HG03460 (cell line): ENCODE results near the gene KCNH5.
"Not testable (repeated sequence)": the region's sequence is repeated elsewhere in the genome, so short reads cannot be mapped to it uniquely, and the experiment has no call there.

Experiments used
- ATAC-seq: cut with Tn5 transposase; IDR thresholded peaks from one replicate; pipeline ENCODE4 v1.9.1; 2021; ENCODE audit not compliant: unreplicated experiment

KCNH5 gene

GRCh38 chr14:62894736-62895135, 150.5 kb downstream of the KCNH5 start:
- no peak for ATAC-seq

GRCh38 chr14:62889364-62889763, 155.9 kb downstream of the KCNH5 start:
- no peak for ATAC-seq

- no peak for ATAC-seq
Observed at GRCh38 chr14:62886461-62886860, 158.8 kb downstream of the KCNH5 start.

- no peak for ATAC-seq
Observed at GRCh38 chr14:62885451-62885850, 159.8 kb downstream of the KCNH5 start.

GRCh38 chr14:62882967-62883366, 162.3 kb downstream of the KCNH5 start:
- no peak for ATAC-seq

- no peak for ATAC-seq
Observed at GRCh38 chr14:62866376-62866775, 178.9 kb downstream of the KCNH5 start.

GRCh38 chr14:62864588-62864987, 180.7 kb downstream of the KCNH5 start:
- ATAC-seq: no peak

- not testable (repeated sequence) for ATAC-seq
Observed at GRCh38 chr14:62858011-62858410, 187.2 kb downstream of the KCNH5 start.

GRCh38 chr14:62854951-62855350, 190.3 kb downstream of the KCNH5 start:
- ATAC-seq: no peak

GRCh38 chr14:62847168-62847567, 198.1 kb downstream of the KCNH5 start:
- ATAC-seq: no peak

- no peak for ATAC-seq
Observed at GRCh38 chr14:62844546-62844945, 200.7 kb downstream of the KCNH5 start.

- ATAC-seq: no peak
Observed at GRCh38 chr14:62824086-62824485, 221.2 kb downstream of the KCNH5 start.

- no peak for ATAC-seq
Observed at GRCh38 chr14:62819931-62820330, 225.3 kb downstream of the KCNH5 start.

- no peak for ATAC-seq
Observed at GRCh38 chr14:62807636-62808035, 237.6 kb downstream of the KCNH5 start.

GRCh38 chr14:62800577-62800976, 244.7 kb downstream of the KCNH5 start:
- no peak for ATAC-seq

- ATAC-seq: no peak
Observed at GRCh38 chr14:62796431-62796830, 248.8 kb downstream of the KCNH5 start.

- ATAC-seq: no peak
Observed at GRCh38 chr14:62792578-62792977, 252.7 kb downstream of the KCNH5 start.

- ATAC-seq: not testable (repeated sequence)
Observed at GRCh38 chr14:62781328-62781727, 263.9 kb downstream of the KCNH5 start.

- no peak for ATAC-seq
Observed at GRCh38 chr14:62778852-62779251, 266.4 kb downstream of the KCNH5 start.

GRCh38 chr14:62778310-62778709, 266.9 kb downstream of the KCNH5 start:
- ATAC-seq: no peak

- no peak for ATAC-seq
Observed at GRCh38 chr14:62777510-62777909, 267.7 kb downstream of the KCNH5 start.

- ATAC-seq: no peak
Observed at GRCh38 chr14:62776300-62776699, 269.0 kb downstream of the KCNH5 start.

GRCh38 chr14:62768753-62769152, 276.5 kb downstream of the KCNH5 start:
- no peak for ATAC-seq

- no peak for ATAC-seq
Observed at GRCh38 chr14:62763951-62764350, 281.3 kb downstream of the KCNH5 start.
